ENCODE data around the gene USP21.

Gene USP21

DNA sequence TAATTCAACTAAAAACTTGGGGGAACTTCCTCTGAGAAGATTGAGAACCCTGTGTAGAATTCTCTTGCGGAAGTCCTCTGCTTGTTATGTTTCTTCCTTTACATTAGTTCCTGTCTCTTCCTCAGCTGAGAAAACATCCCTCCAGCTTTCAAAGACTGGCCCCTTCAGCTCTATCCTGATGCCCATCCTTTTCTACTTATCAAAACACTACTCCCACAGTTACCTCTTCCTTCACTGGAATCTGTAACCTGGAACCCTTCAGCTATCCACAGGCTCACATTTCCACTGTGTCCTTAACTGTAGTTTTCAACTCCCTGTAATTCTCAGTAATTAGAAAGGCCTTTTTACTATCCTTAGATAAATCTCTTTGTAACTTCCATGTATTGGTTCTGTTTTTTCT lies 20.9 kb upstream of the USP21 start:
- FAIRE-seq, result no peak

GRCh38 chr1:161139766-161140165 lies 19.5 kb upstream of the USP21 start:
- peak; percentile 93 for FAIRE-seq

GRCh38 chr1:161140755-161141400 lies 18.4 kb upstream of the USP21 start:
- FAIRE-seq, result peak; percentile 7

DNA sequence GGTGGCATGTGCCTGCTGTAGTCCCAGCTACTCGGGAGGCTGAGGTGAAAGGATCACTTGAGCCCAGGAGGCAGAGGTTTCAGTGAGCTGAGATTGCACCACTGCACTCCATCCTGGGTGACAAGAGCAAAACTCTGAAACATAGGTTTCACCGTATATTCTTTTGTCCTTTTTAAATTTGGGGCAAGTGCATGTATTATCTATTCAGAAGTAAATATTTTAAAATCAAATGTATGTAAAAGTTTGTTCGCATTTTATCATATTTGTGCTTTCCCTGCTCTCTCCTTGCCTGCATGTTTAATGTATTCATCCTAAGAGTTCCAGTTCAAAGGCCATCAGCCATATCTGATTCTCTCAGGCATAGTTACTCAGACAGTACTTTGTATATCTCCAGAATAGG lies 13.5 kb upstream of the USP21 start:
- FAIRE-seq, result no peak

GRCh38 chr1:161153176-161153575 lies 6.1 kb upstream of the USP21 start:
- FAIRE-seq, result no peak

DNA sequence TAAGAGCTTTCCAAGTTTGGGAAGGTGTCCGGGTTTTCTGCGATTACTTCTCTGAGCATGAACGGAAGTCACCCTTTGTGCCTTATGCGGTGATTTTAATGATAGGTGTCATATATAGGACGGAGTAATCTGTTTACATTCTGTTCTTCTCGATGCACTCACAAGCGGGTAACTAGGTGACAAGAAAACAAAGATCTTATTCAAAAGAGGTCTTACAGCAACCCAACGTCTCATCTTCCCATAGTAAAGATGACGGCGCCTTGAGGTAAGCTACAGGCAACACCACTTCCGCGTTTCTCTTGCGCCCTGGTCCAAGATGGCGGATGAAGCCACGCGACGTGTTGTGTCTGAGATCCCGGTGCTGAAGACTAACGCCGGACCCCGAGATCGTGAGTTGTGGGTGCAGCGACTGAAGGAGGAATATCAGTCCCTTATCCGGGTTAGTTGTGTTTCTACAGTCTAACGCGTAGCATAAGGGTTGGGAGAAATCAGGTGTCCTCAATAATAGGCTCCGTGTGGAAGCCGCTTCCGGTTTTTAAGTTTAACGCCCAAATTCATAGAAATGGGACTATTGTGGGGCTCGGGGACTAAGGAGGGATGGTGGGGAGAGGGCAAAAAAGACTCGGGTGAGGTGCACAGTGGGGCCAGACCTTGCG lies 5.5 kb upstream of the USP21 start, which contains the start of gene UFC1:
UFC1 (plus strand) TSS at position 297 of the 656 bp plus-strand sequence; CDS start at position 317, 20 bp downstream.
- FAIRE-seq, result peak; percentile 85

GRCh38 chr1:161157867-161158266 lies 1.4 kb upstream of the USP21 start:
- FAIRE-seq, result no peak

DNA sequence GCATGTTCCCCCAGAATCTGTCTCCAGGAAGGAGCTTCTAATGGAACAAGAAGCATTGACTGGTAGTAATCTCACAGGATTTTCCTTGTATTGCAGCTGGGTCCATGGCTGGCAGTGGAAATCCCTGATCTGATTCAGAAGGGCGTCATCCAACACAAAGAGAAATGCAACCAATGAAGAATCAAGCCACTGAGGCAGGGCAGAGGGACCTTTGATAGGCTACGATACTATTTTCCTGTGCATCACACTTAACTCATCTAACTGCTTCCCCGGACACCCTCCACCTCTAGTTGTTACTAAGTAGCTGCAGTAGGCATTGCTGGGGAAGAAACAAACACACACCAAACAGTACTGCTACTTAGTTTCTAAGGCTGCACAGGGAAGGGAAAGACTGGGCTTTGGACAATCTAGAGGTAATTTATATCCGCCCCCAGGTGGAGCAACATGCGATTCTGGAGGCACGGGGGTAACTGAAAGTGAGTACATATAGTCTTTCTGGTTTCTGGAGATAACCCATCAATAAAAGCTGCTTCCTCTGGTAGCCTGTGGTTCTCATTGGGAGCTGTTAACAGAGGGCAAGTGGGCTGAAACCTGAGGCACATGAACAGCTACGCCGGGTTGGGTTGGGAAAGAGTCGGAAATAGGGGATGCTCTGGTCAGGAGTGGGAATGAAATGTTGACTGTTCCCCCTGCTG lies 837 bp upstream of the USP21 start:
- no peak for FAIRE-seq

DNA sequence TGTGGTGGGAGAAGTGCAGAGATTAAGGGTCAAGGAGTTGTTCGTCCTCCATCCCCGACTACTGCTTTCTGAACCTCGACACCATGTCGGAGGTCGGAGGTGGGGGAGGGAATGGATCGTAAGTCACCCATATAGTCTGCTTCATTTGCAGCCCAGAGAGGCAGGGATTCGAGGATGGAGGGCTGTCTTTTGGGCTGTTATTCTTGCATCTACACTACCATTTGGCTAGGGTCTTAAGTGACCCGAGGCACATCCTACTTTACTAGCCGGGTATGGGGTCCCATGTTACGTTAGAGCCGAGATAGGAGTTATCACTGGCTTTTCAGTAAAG lies 578 bp downstream of the USP21 start:
- no peak for FAIRE-seq

DNA sequence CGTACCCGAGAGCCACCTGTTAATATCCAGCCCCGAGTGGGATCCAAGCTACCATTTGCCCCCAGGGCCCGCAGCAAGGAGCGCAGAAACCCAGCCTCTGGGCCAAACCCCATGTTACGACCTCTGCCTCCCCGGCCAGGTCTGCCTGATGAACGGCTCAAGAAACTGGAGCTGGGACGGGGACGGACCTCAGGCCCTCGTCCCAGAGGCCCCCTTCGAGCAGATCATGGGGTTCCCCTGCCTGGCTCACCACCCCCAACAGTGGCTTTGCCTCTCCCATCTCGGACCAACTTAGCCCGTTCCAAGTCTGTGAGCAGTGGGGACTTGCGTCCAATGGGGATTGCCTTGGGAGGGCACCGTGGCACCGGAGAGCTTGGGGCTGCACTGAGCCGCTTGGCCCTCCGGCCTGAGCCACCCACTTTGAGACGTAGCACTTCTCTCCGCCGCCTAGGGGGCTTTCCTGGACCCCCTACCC lies 1.4 kb downstream of the USP21 start:
- no peak for FAIRE-seq

DNA sequence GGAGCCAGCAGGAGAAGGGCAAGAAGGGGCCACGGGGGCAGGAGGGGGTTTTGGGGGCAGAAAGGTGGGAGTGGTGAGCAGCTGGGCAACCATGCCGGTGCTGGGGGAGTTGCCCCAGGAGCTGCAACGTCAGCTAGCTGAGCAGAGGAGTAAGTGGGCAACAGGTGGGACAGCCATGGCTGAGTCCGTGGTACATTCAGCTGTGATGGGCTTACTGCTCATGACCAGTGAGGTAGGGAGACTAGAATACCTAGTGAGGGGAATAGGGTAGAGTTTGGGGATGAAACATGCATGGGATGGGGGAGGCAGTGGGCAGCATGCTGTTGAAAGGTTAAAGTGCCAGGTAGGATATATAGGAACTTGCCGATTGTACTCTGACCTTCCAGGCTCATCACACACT lies 2.4 kb downstream of the USP21 start:
- FAIRE-seq, result no peak

- no peak for FAIRE-seq
Observed at GRCh38 chr1:161162052-161162451, 2.8 kb downstream of the USP21 start.

GRCh38 chr1:161162806-161163205 lies 3.5 kb downstream of the USP21 start:
- FAIRE-seq, result no peak

GRCh38 chr1:161163793-161164192 lies 4.5 kb downstream of the USP21 start:
- FAIRE-seq, result no peak

DNA sequence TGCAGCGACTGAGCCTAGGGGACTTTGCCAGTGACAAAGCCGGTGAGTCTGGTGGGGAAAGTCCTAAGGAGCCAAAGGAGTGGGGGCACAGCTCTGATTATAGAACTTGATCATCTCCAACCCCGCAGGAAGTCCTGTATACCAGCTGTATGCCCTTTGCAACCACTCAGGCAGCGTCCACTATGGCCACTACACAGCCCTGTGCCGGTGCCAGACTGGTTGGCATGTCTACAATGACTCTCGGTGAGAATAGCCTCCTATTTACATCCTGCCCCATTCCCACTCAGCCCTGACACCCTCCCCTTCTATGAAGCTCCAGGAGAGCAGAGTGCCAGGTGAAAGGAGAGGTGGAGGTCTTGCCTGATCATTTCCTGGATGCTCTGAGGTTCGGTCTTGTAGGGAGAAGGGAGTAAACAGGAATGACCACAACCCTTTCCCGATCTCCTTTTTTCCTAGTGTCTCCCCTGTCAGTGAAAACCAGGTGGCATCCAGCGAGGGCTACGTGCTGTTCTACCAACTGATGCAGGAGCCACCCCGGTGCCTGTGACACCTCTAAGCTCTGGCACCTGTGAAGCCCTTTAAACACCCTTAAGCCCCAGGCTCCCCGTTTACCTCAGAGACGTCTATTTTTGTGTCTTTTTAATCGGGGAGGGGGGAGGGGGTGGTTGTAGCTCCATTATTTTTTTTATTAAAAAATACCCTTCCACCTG lies 5.8 kb downstream of the USP21 start:
- FAIRE-seq, result no peak

DNA sequence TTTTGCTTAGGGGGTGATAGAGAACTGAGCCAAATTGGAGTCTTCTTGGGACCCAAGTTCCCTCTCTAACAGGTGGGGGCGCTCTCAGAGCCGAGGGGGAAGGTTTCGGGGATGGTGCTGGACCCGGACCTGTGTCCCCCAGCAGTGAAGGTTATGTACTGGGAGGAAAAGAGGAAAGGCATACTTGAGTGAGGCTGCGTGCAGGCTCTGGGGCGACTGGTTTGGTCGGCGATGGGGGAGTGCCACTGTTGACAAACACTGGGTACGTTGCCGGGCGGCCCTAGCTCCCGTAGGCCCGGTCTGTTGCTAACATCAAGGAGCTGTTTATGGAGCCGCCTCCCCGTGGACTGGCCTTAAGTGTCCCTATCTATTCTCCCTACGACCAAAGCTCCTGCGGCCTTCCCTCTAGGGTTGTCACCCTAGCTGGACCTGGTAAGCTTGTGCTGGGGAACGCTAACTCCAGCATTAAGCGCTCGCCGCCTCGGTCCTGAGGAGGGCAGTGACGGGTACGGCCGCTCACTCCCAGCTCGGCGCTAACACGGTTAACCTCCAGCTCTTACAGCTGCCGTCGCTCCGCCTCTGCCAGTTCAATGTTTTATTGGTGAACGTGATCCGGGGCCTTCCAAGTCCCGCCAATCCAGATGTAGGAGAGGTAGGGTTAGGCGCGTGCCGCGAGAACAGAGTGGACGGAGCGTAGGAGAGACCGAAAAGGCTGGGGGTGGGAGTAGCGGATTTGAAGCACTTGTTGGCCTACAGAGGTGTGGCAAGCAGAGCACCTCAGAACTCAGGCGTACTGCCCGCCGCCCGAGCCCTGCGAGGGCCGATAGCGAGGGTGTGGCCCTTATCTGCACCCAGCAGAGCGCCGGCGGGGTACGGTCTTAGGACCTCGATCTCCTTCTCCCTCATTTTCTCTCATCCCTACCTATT lies 6.7 kb downstream of the USP21 start, which contains the start of gene PPOX:
PPOX (plus strand) TSS at position 685 of the 927 bp plus-strand sequence. CDS start 422 bp downstream, outside the sequence.
- peak; percentile 98 for FAIRE-seq

- no peak for FAIRE-seq
Observed at GRCh38 chr1:161166669-161167548, 7.6 kb downstream of the USP21 start.

- FAIRE-seq, result no peak
Observed at GRCh38 chr1:161168906-161169305, 9.6 kb downstream of the USP21 start.

DNA sequence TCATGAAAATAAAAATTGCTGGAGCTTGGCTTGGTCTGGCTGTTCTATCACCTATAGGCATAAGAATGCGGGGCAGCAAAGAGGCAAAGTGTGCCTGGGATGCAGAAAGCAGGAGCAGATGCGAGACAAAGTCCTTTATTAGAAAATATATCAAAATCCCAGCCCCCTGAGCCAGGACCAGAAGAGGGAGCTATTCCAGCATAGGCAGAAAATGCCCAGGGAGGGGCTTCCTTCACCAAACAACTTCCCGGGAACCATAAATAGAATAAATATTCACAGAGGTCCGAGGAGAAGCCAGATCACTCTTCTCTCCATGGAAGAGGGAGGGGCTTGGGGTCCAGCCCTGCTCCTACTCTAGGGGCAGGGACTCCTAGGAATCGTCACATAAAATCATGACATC lies 11.9 kb downstream of the USP21 start:
- no peak for FAIRE-seq

DNA sequence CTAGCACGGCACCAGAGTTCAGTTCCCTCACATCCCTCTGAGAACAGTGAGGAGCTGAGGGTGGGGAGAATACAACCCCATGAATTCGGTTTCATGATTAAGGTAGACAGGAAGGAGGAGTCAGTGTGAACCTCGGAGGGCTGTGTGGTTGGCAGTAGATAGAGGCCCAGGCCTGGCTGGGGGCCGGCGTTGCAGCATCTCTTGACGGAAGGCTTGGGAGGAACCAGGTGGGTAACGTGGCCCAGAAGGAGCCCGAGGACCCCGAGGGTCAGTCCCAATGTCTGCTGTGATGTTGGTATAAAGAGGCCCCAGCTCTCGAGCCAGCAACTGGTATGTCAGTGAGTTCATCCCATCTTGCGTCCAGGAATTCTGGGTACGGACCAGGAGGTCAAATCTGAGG lies 12.4 kb downstream of the USP21 start:
- no peak for FAIRE-seq

GRCh38 chr1:161172349-161172748 lies 13.0 kb downstream of the USP21 start:
- FAIRE-seq, result no peak
